ENCODE measurements around the gene ADAMTSL3.

The ADAMTSL3 gene

DNA sequence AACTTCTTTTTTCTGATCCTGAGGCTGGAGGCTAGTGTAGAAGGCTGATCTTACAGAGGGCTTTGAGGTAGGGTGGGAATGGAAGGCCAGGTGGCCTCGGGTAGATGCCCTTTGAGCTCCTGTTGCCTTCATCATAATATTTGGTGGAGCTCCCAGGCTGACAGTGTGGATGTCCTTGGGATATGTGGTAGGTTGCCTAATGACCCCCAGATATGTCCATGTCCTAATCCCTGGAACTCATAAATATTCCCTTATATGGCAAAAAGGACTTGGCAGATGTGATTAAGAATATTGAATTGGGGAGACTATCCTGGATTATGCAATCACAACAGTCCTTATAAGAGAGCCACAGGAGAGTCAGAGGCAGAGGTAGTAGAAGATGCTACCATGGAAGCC lies 5.5 kb downstream of the ADAMTSL3 start:
- DNase-seq (ENCODE audit: extremely low read depth, low read depth), result no peak

DNA sequence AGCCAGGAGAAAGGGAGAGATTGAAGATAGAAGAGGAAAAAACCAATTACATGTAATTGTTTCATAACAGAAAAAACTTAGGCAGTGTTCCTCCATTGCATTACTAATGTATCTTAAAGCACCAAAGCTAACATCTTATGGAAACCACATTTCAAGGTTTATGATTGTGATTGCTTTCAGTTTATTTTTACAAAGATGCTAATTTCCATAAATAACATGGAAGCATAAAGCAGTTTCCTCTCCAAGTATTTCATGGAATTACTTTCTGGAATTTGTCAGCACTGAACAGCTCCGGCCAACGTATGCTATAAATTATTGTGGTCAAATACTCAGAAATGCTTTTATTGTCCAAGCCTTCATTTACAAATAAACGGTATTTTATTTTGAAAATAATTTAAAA lies 11.6 kb downstream of the ADAMTSL3 start:
- DNase-seq (ENCODE audit: extremely low read depth, low read depth), result no peak
- no peak overlapping the region for H3K4me3 ChIP-seq (replicated peaks; ENCODE audit: low read depth, low read length)

More for the DNA sequence above, 5.5 kb downstream of the ADAMTSL3 start:
- TF ChIP-seq, protein P1, sequence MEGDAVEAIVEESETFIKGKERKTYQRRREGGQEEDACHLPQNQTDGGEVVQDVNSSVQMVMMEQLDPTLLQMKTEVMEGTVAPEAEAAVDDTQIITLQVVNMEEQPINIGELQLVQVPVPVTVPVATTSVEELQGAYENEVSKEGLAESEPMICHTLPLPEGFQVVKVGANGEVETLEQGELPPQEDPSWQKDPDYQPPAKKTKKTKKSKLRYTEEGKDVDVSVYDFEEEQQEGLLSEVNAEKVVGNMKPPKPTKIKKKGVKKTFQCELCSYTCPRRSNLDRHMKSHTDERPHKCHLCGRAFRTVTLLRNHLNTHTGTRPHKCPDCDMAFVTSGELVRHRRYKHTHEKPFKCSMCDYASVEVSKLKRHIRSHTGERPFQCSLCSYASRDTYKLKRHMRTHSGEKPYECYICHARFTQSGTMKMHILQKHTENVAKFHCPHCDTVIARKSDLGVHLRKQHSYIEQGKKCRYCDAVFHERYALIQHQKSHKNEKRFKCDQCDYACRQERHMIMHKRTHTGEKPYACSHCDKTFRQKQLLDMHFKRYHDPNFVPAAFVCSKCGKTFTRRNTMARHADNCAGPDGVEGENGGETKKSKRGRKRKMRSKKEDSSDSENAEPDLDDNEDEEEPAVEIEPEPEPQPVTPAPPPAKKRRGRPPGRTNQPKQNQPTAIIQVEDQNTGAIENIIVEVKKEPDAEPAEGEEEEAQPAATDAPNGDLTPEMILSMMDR (IDR thresholded peaks at IDR 0.05; ENCODE audit: low read depth, low read length, missing control alignments), result no peak
- H3K4me3 ChIP-seq (replicated peaks; ENCODE audit: low read depth, low read length), result no peak overlapping the region

DNA sequence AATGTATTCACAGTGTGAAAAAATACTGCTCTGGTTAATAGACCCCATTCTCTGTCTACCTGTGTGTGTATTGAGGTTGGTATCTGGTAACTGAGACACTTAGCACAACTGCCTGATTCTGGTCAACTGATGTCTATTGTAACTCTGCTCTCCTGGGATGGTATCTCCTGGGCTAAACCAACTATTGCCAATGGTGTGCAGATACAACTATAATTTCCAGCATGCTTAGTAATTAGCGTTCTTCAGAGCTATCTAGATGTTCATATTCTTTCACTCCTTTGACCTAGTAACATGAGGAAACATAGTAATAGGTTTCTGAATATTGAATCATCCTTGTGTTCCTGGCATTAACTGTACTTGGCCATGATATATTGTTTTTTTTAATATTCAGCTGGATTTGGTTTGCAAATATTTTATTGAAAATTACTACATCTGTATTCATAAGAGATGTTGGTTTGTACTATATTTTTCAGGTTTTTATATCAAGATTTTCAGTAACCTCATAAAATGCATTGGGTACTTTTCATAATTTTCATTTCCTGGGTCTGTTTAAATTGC lies 16.8 kb downstream of the ADAMTSL3 start:
- TF ChIP-seq, protein P1 (IDR thresholded peaks at IDR 0.05; ENCODE audit: low read depth, low read length, missing control alignments), result no peak
- H3K4me3 ChIP-seq (replicated peaks; ENCODE audit: low read depth, low read length), result no peak overlapping the region
- no peak for DNase-seq (ENCODE audit: extremely low read depth, low read depth)

More for the DNA sequence above, 11.6 kb downstream of the ADAMTSL3 start:
- TF ChIP-seq, protein P1 (IDR thresholded peaks at IDR 0.05; ENCODE audit: low read depth, low read length, missing control alignments), result no peak

DNA sequence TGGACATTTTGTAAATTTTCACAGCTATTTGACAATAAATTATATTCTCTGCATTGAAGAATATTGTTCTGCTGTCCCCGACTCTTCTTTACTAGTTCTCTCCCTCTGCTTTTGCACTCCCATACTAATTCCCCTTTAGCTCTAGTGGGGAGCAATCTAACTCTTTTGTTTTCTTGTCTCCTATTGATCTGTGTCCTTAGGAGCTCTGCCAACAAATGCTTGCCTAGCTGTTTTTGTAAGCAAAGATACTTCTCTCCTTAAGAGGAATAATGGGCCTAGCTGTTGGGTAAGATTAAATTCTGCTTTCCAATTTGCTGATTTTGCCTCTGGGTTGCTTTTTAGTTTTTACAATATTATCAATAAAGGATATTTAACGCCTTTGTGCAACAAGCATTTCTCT lies 17.7 kb downstream of the ADAMTSL3 start:
- TF ChIP-seq, protein P1 (IDR thresholded peaks at IDR 0.05; ENCODE audit: low read depth, low read length, missing control alignments), result no peak
- no peak overlapping the region for H3K4me3 ChIP-seq (replicated peaks; ENCODE audit: low read depth, low read length)
- DNase-seq (ENCODE audit: extremely low read depth, low read depth), result no peak

DNA sequence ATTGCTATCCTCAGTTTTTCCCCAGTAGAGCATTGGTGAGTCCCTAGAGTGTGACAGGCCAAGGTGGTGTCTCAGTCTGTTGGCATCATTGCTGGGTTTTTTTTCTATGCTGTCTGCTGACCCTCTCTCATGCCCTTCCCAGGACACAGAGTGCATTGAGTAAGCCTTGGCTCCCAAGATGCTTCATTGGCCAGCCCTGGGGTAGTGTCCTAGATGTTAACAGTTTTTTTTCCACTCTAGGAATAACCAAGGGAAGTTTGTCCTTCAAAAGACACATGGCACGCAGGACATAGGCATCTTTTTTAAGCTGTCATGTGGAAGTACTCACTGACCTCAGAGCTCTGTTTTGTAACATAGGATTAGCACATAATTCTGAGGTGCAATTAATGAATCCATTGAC lies 19.5 kb downstream of the ADAMTSL3 start:
- TF ChIP-seq, protein P1 (IDR thresholded peaks at IDR 0.05; ENCODE audit: low read depth, low read length, missing control alignments), result no peak
- no peak for DNase-seq (ENCODE audit: extremely low read depth, low read depth)
- H3K4me3 ChIP-seq (replicated peaks; ENCODE audit: low read depth, low read length), result no peak overlapping the region

DNA sequence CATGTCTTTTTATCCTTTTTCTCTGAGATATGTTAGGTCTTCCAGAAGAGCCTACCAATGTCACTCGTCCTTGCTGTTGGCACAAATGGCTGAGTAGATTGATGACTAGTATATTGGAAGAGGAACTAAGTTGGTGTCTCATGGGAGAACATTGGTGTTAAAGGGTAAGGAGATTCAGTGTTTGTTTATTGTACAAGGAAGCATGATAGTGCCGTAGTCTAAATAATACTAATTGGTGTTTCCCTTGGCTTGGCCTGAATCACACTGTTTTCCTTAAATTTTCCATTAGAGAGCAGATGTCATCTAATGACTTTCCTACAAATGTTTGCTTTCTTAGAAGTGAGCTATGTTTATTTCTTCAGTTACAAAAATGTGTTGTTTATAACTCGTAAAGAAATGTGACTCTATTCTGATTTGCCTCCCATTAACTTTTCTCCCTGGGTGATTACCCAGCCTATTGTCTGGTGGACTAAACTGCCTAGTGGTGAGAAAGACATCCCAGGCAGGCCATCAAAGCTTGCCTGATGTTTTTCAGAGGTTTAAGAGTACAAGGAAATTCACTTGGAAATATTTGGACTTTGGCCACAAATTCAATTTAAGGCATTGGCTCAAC lies 28.7 kb downstream of the ADAMTSL3 start:
- H3K4me3 ChIP-seq (replicated peaks; ENCODE audit: low read depth, low read length), result no peak overlapping the region
- no peak for DNase-seq (ENCODE audit: extremely low read depth, low read depth)
- TF ChIP-seq, protein P1 (IDR thresholded peaks at IDR 0.05; ENCODE audit: low read depth, low read length, missing control alignments), result no peak

Data from HFF-Myc (cell line).